ENCODE results near the gene PTMA. TPM values are rescaled to one million over a fixed set of nuclear protein-coding genes. Genes with fewer than 3 reads are reported as not detected.

Gene PTMA
- total RNA-seq, 4 donors from 2014 or later, result 811 to 1,206 (median 976) TPM

- 55 to 81% methylated on average over 16 to 19 of the region's 20 CpGs for WGBS, 2 donors
- intact Hi-C loops (cut with DNase I; ENCODE audit: low total_unique reads), result no loop called here
- no peak overlapping the region for H3K4me3 ChIP-seq (ENCODE audit: low read depth, poor library complexity, severe bottlenecking)
- DNase-seq (ENCODE audit: low spot score in 2 of 2), result no peak
- no peak for TF ChIP-seq POLR2A (IDR thresholded peaks at IDR 0.05)
- no peak for TF ChIP-seq CTCF (IDR thresholded peaks at IDR 0.05)
Measured at GRCh38 chr2:231685349-231686191, 22.8 kb upstream of the PTMA start.

GRCh38 chr2:231686192-231687100, 21.9 kb upstream of the PTMA start:
- no peak for DNase-seq (ENCODE audit: low spot score in 2 of 2)
- H3K4me3 ChIP-seq (ENCODE audit: low read depth, poor library complexity, severe bottlenecking), result no peak overlapping the region
- 86 to 90% methylated on average over 11 of the region's 11 CpGs for WGBS, 2 donors
- intact Hi-C loops (cut with DNase I; ENCODE audit: low total_unique reads), result no loop called here
- TF ChIP-seq CTCF (IDR thresholded peaks at IDR 0.05) (no peak), POLR2A (IDR thresholded peaks at IDR 0.05) (no peak)

GRCh38 chr2:231687133-231687852, 21.0 kb upstream of the PTMA start:
- 47 to 55% methylated on average over 12 to 14 of the region's 14 CpGs for WGBS, 2 donors
- intact Hi-C loops (cut with DNase I; ENCODE audit: low total_unique reads), result no loop called here
- TF ChIP-seq POLR2A (IDR thresholded peaks at IDR 0.05) (no peak), CTCF (IDR thresholded peaks at IDR 0.05) (peak in 1 of 3 donors; percentile 6)
- DNase-seq (ENCODE audit: low spot score in 2 of 2), result peak in 1 of 2 donors; percentile 90
- no peak overlapping the region for H3K4me3 ChIP-seq (ENCODE audit: low read depth, poor library complexity, severe bottlenecking)

GRCh38 chr2:231687961-231688360, 20.4 kb upstream of the PTMA start:
- DNase-seq (ENCODE audit: low spot score in 2 of 2), result no peak
- 87 to 95% methylated on average over 4 of the region's 4 CpGs for WGBS, 2 donors
- intact Hi-C loops (cut with DNase I; ENCODE audit: low total_unique reads), result no loop called here
- no peak overlapping the region for H3K4me3 ChIP-seq (ENCODE audit: low read depth, poor library complexity, severe bottlenecking)
- TF ChIP-seq POLR2A (IDR thresholded peaks at IDR 0.05), result no peak
- TF ChIP-seq CTCF (IDR thresholded peaks at IDR 0.05), result no peak

- TF ChIP-seq CTCF (IDR thresholded peaks at IDR 0.05), result no peak
- DNase-seq (ENCODE audit: low spot score in 2 of 2), result no peak
- no peak overlapping the region for H3K4me3 ChIP-seq (ENCODE audit: low read depth, poor library complexity, severe bottlenecking)
- WGBS, 2 donors, result 91% methylated on average over 14 to 17 of the region's 17 CpGs
- intact Hi-C loops (cut with DNase I; ENCODE audit: low total_unique reads), result no loop called here
Measured at GRCh38 chr2:231688719-231689118, 19.6 kb upstream of the PTMA start.

All from lower leg skin (tissue), 4 donors.